Osteoblast (primary cell): ENCODE data around the gene HASPIN. TPM values are rescaled to one million over a fixed set of nuclear protein-coding genes. Genes with fewer than 3 reads are reported as not detected.

Experiments used
- DNase-seq: peaks from one replicate; pipeline ENCODE4 v3.0.0; 2011; ENCODE audit warnings: low spot score, mixed read lengths; ENCODE audit not compliant: insufficient read length; ENCODE audit errors: missing footprints
- H2AFZ ChIP-seq: 2 replicates; pipeline ENCODE4 v1.6.0; 2011; ENCODE audit warnings: mild to moderate bottlenecking, low read length
- H3K27ac ChIP-seq: 2 replicates; pipeline ENCODE4 v1.5.1; 2011; ENCODE audit warnings: mild to moderate bottlenecking, low read depth, low read length, moderate library complexity
- H3K27me3 ChIP-seq: 2 replicates; pipeline ENCODE4 v1.6.0; 2012; ENCODE audit warnings: mild to moderate bottlenecking, control low read depth, inconsistent platforms, low read length, moderate library complexity; ENCODE audit not compliant: insufficient read depth
- H3K36me3 ChIP-seq: 2 replicates; pipeline ENCODE4 v1.5.1; 2011; ENCODE audit warnings: mild to moderate bottlenecking, low read length, control low read depth, moderate library complexity; ENCODE audit not compliant: insufficient read depth
- H3K4me1 ChIP-seq: 2 replicates; pipeline ENCODE4 v1.5.1; 2011; ENCODE audit warnings: mild to moderate bottlenecking, low read length, control low read depth, moderate library complexity; ENCODE audit not compliant: insufficient read depth
- H3K4me2 ChIP-seq: 2 replicates; pipeline ENCODE4 v1.6.0; 2011; ENCODE audit warnings: mild to moderate bottlenecking, low read length; ENCODE audit not compliant: insufficient read depth
- H3K4me3 ChIP-seq: fragments of 200-600 bp; sonication (generic); 3 replicates; pipeline ENCODE4 v1.5.1; 2012; ENCODE audit warnings: mild to moderate bottlenecking, low read length, inconsistent platforms; ENCODE audit not compliant: insufficient read depth
- H3K79me2 ChIP-seq: 2 replicates; pipeline ENCODE4 v1.6.0; 2012; ENCODE audit warnings: mild to moderate bottlenecking, low read length, control low read depth, inconsistent platforms; ENCODE audit not compliant: insufficient read depth
- H3K9me3 ChIP-seq: 2 replicates; pipeline ENCODE4 v1.5.1; 2011; ENCODE audit warnings: low read depth, low read length, control low read depth
- H4K20me1 ChIP-seq: 2 replicates; pipeline ENCODE4 v1.6.0; 2012; ENCODE audit warnings: mild to moderate bottlenecking, low read length, control low read depth; ENCODE audit not compliant: insufficient read depth
- total RNA-seq: library from RNA; depleted of rRNA; stranded (reverse); fragments of >200 nt; gene quantifications from 2 replicates; pipeline ENCODE4 v1.2.3, GENCODE V29; 2012
- TF ChIP-seq, protein P1 (sequence below): IDR thresholded peaks from 2 replicates; pipeline ENCODE4 v1.5.1; 2011; ENCODE audit warnings: mild to moderate bottlenecking, low read depth, low read length, moderate library complexity; ENCODE audit errors: extremely low read depth

HASPIN gene
- total RNA-seq, 1 donor = 1.4 TPM

DNA sequence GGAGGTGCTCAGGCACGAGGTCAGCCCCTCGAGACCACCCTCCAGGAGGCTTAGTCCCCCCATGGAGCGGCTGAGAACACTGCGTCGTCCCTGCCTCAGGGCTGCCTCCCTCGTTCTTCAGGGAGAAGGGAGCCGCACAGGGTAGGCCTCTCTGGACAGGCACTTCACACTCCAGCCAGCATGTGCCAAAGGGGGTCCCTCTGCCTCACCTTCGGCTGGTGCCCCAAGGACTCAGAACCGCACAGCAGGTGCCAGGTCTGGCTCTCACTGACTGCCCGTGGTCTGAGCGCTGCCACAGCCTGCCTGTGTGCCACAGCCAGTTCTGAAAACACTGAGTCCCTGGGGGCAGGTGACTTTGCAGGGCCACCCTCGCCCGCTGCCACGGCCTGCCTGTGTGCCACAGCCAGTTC is 34.8 kb upstream of the HASPIN start:
- no peaks in the 10 kb centered on the region for H3K79me2 ChIP-seq
- no peaks in the 10 kb centered on the region for H4K20me1 ChIP-seq
- no peaks in the 10 kb centered on the region for H3K9me3 ChIP-seq
- H3K4me3 ChIP-seq = no peak overlapping the region
- no peaks in the 10 kb centered on the region for H3K36me3 ChIP-seq
- H3K4me2 ChIP-seq = no peak overlapping the region
- H3K4me1 ChIP-seq = no peaks in the 10 kb centered on the region
- H3K27ac ChIP-seq = no peak overlapping the region
- DNase-seq = peak; percentile 80
- TF ChIP-seq, protein P1, sequence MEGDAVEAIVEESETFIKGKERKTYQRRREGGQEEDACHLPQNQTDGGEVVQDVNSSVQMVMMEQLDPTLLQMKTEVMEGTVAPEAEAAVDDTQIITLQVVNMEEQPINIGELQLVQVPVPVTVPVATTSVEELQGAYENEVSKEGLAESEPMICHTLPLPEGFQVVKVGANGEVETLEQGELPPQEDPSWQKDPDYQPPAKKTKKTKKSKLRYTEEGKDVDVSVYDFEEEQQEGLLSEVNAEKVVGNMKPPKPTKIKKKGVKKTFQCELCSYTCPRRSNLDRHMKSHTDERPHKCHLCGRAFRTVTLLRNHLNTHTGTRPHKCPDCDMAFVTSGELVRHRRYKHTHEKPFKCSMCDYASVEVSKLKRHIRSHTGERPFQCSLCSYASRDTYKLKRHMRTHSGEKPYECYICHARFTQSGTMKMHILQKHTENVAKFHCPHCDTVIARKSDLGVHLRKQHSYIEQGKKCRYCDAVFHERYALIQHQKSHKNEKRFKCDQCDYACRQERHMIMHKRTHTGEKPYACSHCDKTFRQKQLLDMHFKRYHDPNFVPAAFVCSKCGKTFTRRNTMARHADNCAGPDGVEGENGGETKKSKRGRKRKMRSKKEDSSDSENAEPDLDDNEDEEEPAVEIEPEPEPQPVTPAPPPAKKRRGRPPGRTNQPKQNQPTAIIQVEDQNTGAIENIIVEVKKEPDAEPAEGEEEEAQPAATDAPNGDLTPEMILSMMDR = no peak
- H3K27me3 ChIP-seq = peaks cover 5% of the 10 kb centered on the region
- no peak overlapping the region for H2AFZ ChIP-seq

DNA sequence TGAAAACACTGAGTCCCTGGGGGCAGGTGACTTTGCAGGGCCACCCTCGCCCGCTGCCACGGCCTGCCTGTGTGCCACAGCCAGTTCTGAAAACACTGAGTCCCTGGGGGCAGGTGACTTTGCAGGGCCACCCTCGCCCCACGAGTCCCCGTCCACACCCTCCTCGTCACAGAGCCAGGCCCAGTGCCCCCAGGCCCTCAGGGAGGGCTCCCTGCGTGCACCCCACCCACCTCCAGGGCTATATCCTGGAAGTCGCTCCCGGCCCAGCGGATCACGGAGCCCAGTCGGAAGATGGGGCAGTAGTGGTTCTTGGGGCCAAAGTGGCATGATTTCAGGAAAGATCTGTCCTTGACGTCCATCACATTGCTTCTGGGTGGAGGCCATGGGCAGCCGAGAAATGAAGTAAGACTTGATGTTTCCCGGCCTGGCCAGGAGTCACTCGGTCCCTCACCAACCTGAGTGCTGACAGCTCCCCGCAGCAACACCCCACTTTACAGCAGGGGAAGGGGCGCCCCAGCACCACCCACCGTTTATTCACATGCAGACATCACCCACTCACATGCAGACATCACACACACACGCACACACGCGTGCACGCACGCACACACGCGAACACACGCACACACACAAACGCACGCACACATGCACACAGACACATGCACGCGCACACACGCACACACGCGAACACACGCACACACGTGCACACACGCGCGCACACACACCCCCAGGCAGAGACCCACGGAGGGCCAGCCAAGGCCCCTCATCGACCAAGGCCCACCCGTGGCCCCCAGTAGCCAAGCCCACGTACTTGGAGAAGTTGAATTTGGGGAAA is 34.2 kb upstream of the HASPIN start:
- Histone ChIP-seq H3K4me2 (no peak overlapping the region), H3K4me1 (no peaks in the 10 kb centered on the region), H3K79me2 (no peaks in the 10 kb centered on the region), H3K27ac (no peak overlapping the region), H3K36me3 (no peaks in the 10 kb centered on the region), H4K20me1 (no peaks in the 10 kb centered on the region), H2AFZ (no peak overlapping the region), H3K27me3 (peaks cover 3% of the 10 kb centered on the region), H3K9me3 (no peaks in the 10 kb centered on the region), H3K4me3 (no peak overlapping the region)
- DNase-seq = peak; percentile 89
- TF ChIP-seq, protein P1 = no peak

DNA sequence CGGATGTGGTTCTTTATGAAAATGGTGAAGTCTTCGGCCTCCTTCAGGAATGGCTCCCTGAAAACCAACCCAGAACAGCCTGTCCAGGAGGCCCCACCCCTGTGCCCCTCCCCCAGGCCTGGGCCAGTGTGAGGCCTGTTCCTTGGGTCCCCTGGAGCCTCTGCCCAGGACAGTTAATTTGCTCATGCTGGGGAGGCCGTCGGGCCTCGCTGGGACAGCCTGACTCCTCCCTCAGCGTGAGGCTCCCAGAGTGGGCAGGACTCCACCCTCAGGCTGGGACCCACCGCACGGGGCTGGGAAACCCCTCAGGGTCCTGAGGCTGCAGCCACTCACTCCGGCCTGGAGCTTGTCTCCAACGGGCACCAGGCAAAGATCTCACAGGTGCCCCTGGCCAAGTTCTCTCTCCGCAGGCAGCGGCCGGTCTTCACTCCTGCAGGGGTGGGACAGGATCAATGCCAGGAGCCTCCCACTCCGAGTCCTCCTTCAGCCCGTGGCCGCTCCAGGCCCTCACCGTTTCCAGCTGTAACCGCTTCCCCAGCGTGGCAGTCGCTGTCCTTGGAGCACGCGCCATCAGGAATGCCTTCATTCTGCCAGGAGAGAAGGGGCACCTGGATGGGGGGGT is 33.5 kb upstream of the HASPIN start:
- Histone ChIP-seq H3K4me2 (no peak overlapping the region), H2AFZ (no peak overlapping the region), H3K4me3 (no peak overlapping the region), H3K9me3 (no peaks in the 10 kb centered on the region), H3K27me3 (peaks cover 3% of the 10 kb centered on the region), H4K20me1 (no peaks in the 10 kb centered on the region), H3K4me1 (peaks cover 5% of the 10 kb centered on the region), H3K27ac (no peak overlapping the region), H3K79me2 (no peaks in the 10 kb centered on the region), H3K36me3 (no peaks in the 10 kb centered on the region)
- peak; percentile 84 for DNase-seq
- TF ChIP-seq, protein P1 = no peak

DNA sequence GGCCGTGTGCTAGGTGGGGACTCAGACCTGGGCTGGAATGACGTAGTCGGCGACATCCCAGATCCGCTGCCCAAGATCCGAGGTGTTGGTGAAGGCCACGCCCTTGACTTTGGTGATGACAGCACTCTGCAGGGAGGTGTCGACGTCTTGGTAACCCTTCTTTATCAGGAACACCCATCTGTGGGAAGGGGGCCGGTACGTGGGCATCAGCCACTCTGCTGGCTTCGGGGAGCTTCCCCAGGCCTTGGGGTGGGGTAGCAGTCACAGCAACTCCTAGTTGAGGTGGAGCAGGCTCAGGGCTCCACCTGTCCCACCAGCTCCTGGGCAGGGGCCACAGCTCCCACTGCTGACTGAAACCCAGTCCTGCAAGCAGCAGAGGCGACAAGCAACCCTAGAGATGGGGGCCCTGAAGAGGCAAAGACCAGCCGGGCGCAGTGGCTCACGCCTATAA is 32.1 kb upstream of the HASPIN start:
- Histone ChIP-seq H2AFZ (no peak overlapping the region), H3K4me2 (no peak overlapping the region), H3K9me3 (no peaks in the 10 kb centered on the region), H3K27me3 (peaks cover 3% of the 10 kb centered on the region), H3K27ac (no peak overlapping the region), H3K36me3 (no peaks in the 10 kb centered on the region), H4K20me1 (no peaks in the 10 kb centered on the region), H3K4me3 (no peak overlapping the region), H3K79me2 (no peaks in the 10 kb centered on the region), H3K4me1 (peaks cover 12% of the 10 kb centered on the region)
- TF ChIP-seq, protein P1 = no peak
- peak; percentile 68 for DNase-seq
